ENCODE results near the gene UPK1B.

DNA sequence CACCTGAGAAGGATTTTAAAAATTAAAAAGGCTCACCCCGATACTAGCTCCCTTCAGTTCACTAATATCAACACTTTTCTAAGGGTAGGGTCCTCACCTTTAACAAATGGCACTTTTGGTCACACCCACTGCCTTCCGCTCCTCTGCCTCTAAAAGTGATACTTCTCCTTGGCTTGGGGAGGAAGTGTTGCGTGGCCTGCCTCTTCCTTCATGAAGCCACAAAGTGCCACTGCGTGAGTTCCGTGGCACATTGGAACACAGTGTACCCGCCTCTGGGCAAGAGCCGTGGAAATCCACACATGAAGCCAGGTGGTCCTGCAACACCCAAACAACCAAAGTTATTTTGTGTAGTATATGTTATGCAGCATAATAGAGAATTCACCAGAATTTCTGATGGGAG lies 63.4 kb downstream of the UPK1B start:
- TF ChIP-seq TCF12 (IDR thresholded peaks at IDR 0.05; ENCODE audit: low read depth) = no peak
- TF ChIP-seq FOXM1 (IDR thresholded peaks at IDR 0.05; ENCODE audit: borderline replicate concordance, low read depth) = no peak
- TF ChIP-seq EP300 (IDR thresholded peaks at IDR 0.05; ENCODE audit: borderline replicate concordance) = no peak
- TF ChIP-seq CREB1 (IDR thresholded peaks at IDR 0.05; ENCODE audit: low read depth) = no peak
- no peak for TF ChIP-seq TAF1 (IDR thresholded peaks at IDR 0.05; ENCODE audit: low read depth)
- TF ChIP-seq, protein P1, sequence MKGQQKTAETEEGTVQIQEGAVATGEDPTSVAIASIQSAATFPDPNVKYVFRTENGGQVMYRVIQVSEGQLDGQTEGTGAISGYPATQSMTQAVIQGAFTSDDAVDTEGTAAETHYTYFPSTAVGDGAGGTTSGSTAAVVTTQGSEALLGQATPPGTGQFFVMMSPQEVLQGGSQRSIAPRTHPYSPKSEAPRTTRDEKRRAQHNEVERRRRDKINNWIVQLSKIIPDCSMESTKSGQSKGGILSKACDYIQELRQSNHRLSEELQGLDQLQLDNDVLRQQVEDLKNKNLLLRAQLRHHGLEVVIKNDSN (IDR thresholded peaks at IDR 0.05) = no peak
- TF ChIP-seq, protein P2, sequence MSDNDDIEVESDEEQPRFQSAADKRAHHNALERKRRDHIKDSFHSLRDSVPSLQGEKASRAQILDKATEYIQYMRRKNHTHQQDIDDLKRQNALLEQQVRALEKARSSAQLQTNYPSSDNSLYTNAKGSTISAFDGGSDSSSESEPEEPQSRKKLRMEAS (IDR thresholded peaks at IDR 0.05) = no peak
- TF ChIP-seq YY1 (IDR thresholded peaks at IDR 0.05; ENCODE audit: low read depth) = no peak
- no peak for TF ChIP-seq CEBPB (IDR thresholded peaks at IDR 0.05)
- TF ChIP-seq NFIC (IDR thresholded peaks at IDR 0.05) = no peak
- no peak for TF ChIP-seq RAD21 (IDR thresholded peaks at IDR 0.05; ENCODE audit: low read depth)

Data from Ishikawa (cell line).